Caco-2 (cell line): ENCODE measurements around the gene PLPP7. TPM values are rescaled to one million over a fixed set of nuclear protein-coding genes. Genes with fewer than 3 reads are reported as not detected.

Experiments used
- BruUV-seq: library from RNA; stranded (reverse); fragments of 400-500 nt; replicated peaks from 2 replicates; lab custom pipeline; 2021; lab: Mats Ljungman, UMichigan
- CTCF ChIA-PET: fragments of 300-600 bp; sonication (Branson Sonifier 250); formaldehyde crosslinking; loops from one replicate; lab custom pipeline; 2022; ENCODE audit warnings: antibody characterized with exemption; lab: Charles Lee
- POLR2A ChIA-PET: fragments of 300-600 bp; sonication (Branson Sonifier 250); formaldehyde crosslinking; loops from one replicate; lab custom pipeline; 2022; ENCODE audit warnings: antibody characterized with exemption; lab: Charles Lee
- DNase-seq, 2 experiments: peaks; one replicate each; pipeline versions ENCODE4 v3.0.0 to v3.0.0-alpha.2; 2020 to 2022
- H3K27me3 ChIP-seq: replicated peaks from 2 replicates; pipeline ENCODE4 v1.6.0; 2011; ENCODE audit warnings: low read length; ENCODE audit not compliant: control insufficient read depth, insufficient read depth
- H3K36me3 ChIP-seq: 2 replicates; pipeline ENCODE4 v1.5.1; 2011; ENCODE audit warnings: low read length; ENCODE audit not compliant: control insufficient read depth, insufficient read depth
- H3K4me1 ChIP-seq: fragments of 250-450 bp; sonication (Bioruptor Pico); 2 replicates; pipeline ENCODE4 v1.5.1; 2020; ENCODE audit warnings: mild to moderate bottlenecking
- H3K4me3 ChIP-seq: 2 replicates; pipeline ENCODE4 v1.5.1; 2011; ENCODE audit warnings: low read depth, mild to moderate bottlenecking, control low read depth, low read length
- H3K9me3 ChIP-seq: fragments of 250-450 bp; sonication (Bioruptor Pico); 2 replicates; pipeline ENCODE4 v1.5.1; 2020; ENCODE audit warnings: mild to moderate bottlenecking, moderate library complexity
- H3K27ac Mint-ChIP-seq: one replicate; pipeline ENCODE4 v1.8.0; 2022; ENCODE audit warnings: mixed read lengths; ENCODE audit not compliant: unreplicated experiment
- H3K27me3 Mint-ChIP-seq: one replicate; pipeline ENCODE4 v1.8.0; 2022; ENCODE audit warnings: mixed read lengths; ENCODE audit not compliant: insufficient read depth, unreplicated experiment
- H3K36me3 Mint-ChIP-seq: one replicate; pipeline ENCODE4 v1.8.0; 2022; ENCODE audit warnings: mild to moderate bottlenecking, mixed read lengths; ENCODE audit not compliant: insufficient read depth, unreplicated experiment
- H3K4me1 Mint-ChIP-seq: one replicate; pipeline ENCODE4 v1.8.0; 2022; ENCODE audit warnings: low read depth, mixed read lengths; ENCODE audit not compliant: unreplicated experiment
- H3K4me3 Mint-ChIP-seq: one replicate; pipeline ENCODE4 v1.8.0; 2022; ENCODE audit warnings: mild to moderate bottlenecking, moderate library complexity, mixed read lengths; ENCODE audit not compliant: unreplicated experiment
- H3K9me3 Mint-ChIP-seq: one replicate; pipeline ENCODE4 v1.8.0; 2022; ENCODE audit warnings: mixed read lengths; ENCODE audit not compliant: unreplicated experiment
- intact Hi-C: fragments of 100-400 bp; cut with micrococcal nuclease; formaldehyde crosslinking; loops from one replicate; pipeline ENCODE4 v1.10.0; 2022; ENCODE audit not compliant: unreplicated experiment
- total RNA-seq: library from RNA; stranded (reverse); gene quantifications from 2 replicates; pipeline ENCODE4 v1.2.3, GENCODE V29; 2022
- TF ChIP-seq, protein P1 (sequence below), 2 experiments: fragments of 200-600 bp in 1 of 2; IDR thresholded peaks; 1 replicate in 1 of 2; 2 replicates in 1 of 2; pipeline versions ENCODE4 v1.5.1 to v1.8.0; 2011 to 2022; ENCODE audit warnings: antibody characterized with exemption in 1 of 2, control low read depth in 1 of 2, inconsistent platforms in 1 of 2, low read depth in 1 of 2, low read length in 1 of 2, mild to moderate bottlenecking in 1 of 2, moderate library complexity in 1 of 2; ENCODE audit not compliant: insufficient read depth in 1 of 2, severe bottlenecking in 1 of 2, unreplicated experiment in 1 of 2

Gene PLPP7
- total RNA-seq, 1 experiment from 2014 or later, result 0.11 TPM

DNA sequence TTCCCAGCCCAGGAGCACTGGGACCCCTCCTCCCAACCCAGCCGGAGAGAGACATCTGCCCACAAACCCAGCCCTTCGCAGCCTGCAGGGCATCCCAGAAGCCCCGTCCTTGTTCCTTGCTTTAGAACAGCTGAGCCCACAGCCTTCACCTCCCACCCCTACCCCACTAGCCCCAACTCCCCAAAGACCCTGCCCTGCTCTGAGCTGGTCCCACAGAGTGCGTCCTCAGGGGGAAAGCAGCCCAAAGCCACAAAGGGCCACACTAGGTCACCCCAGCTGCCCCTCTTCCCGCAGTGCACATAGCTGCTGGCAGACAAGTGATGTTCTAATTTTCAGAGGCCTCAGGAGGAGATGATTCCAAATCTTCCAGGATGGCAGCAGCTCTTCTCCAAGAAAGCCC, 8.8 kb downstream of the PLPP7 start:
- no peaks in the 10 kb centered on the region for H3K9me3 ChIP-seq
- CTCF ChIA-PET, result no interaction called here
- Mint-ChIP-seq H3K9me3 (no peaks in the 10 kb centered on the region), H3K27ac (no peak overlapping the region), H3K36me3 (no peaks in the 10 kb centered on the region), H3K27me3 (no peaks in the 10 kb centered on the region), H3K4me1 (no peaks in the 10 kb centered on the region), H3K4me3 (no peak overlapping the region)
- intact Hi-C loops, result no loop called here
- no peaks in the 10 kb centered on the region for H3K27me3 ChIP-seq
- TF ChIP-seq, protein P1, sequence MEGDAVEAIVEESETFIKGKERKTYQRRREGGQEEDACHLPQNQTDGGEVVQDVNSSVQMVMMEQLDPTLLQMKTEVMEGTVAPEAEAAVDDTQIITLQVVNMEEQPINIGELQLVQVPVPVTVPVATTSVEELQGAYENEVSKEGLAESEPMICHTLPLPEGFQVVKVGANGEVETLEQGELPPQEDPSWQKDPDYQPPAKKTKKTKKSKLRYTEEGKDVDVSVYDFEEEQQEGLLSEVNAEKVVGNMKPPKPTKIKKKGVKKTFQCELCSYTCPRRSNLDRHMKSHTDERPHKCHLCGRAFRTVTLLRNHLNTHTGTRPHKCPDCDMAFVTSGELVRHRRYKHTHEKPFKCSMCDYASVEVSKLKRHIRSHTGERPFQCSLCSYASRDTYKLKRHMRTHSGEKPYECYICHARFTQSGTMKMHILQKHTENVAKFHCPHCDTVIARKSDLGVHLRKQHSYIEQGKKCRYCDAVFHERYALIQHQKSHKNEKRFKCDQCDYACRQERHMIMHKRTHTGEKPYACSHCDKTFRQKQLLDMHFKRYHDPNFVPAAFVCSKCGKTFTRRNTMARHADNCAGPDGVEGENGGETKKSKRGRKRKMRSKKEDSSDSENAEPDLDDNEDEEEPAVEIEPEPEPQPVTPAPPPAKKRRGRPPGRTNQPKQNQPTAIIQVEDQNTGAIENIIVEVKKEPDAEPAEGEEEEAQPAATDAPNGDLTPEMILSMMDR (IDR thresholded peaks at IDR 0.05; ENCODE audit: insufficient read depth in 1 of 2, low read depth in 1 of 2, low read length in 1 of 2, severe bottlenecking in 1 of 2, unreplicated experiment in 1 of 2), result no peak
- POLR2A ChIA-PET, result no interaction called here
- no TSS peak for BruUV-seq
- DNase-seq, result no peak
- no peaks in the 10 kb centered on the region for H3K4me1 ChIP-seq
- no peaks in the 10 kb centered on the region for H3K36me3 ChIP-seq
- H3K4me3 ChIP-seq, result no peak overlapping the region

DNA sequence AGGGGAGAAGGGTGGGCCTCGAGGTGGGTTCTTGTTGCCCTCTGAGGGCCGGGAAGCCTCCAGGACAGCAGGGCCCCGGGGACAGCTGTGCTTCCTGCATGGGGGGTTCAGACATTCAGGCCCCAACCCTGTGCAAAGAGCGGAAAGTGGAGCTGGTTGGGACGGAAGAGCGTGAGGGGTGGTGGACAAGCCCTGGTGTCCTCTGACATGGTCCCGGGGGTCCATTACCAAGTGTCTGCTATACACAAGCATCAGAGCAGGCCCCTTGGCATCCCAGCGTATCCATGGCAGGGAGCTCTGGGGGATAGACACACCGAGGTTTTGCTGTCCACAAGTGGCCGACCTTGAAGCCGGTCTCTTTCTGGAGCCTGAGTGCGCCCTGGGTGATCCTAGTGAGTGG, 9.3 kb downstream of the PLPP7 start:
- Histone ChIP-seq H3K9me3 (no peaks in the 10 kb centered on the region), H3K36me3 (no peaks in the 10 kb centered on the region), H3K27me3 (no peaks in the 10 kb centered on the region), H3K4me3 (no peak overlapping the region), H3K4me1 (no peaks in the 10 kb centered on the region)
- no peak for DNase-seq
- BruUV-seq, result no TSS peak
- H3K4me3 Mint-ChIP-seq, result no peak overlapping the region
- POLR2A ChIA-PET, result no interaction called here
- no peaks in the 10 kb centered on the region for H3K27me3 Mint-ChIP-seq
- no peaks in the 10 kb centered on the region for H3K4me1 Mint-ChIP-seq
- no peak overlapping the region for H3K27ac Mint-ChIP-seq
- intact Hi-C loops, result no loop called here
- TF ChIP-seq, protein P1 (IDR thresholded peaks at IDR 0.05; ENCODE audit: insufficient read depth in 1 of 2, low read depth in 1 of 2, low read length in 1 of 2, severe bottlenecking in 1 of 2, unreplicated experiment in 1 of 2), result no peak
- no peaks in the 10 kb centered on the region for H3K9me3 Mint-ChIP-seq
- no peaks in the 10 kb centered on the region for H3K36me3 Mint-ChIP-seq
- CTCF ChIA-PET, result no interaction called here

DNA sequence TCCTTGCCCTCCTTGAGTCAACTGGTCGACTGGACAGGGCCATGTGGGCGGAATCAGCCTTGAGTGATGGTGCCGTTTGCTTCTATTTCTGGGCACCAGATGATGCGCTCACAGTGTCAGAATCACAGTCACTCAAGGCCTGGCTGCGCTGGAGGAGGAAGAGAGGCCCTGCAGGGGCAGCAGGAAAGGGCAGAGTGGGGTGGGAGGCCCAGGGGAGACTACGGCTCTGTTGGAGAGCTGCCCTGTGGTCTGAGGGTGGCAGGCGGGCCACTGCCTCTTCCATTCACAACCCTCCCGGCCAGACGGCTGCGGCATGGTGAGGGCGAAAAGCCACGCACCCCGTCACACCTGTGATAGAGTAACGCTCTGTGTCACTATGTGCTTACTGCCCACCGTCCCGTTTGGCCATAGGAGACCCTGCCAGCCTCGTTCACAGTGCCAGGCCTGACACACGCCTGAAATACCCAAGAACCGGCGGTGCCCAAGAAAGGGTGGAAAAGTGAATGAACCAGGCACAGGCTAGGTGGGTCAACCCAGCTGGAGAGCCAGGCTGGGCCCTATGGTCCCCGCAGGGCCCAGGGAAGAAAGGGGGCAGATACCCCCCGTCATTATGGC, 9.9 kb downstream of the PLPP7 start:
- H3K4me1 Mint-ChIP-seq, result peaks cover 2% of the 10 kb centered on the region
- DNase-seq, result no peak
- Histone ChIP-seq H3K4me1 (no peaks in the 10 kb centered on the region), H3K4me3 (no peak overlapping the region), H3K9me3 (no peaks in the 10 kb centered on the region), H3K36me3 (no peaks in the 10 kb centered on the region), H3K27me3 (no peaks in the 10 kb centered on the region)
- POLR2A ChIA-PET, result no interaction called here
- CTCF ChIA-PET, result no interaction called here
- intact Hi-C loops, result no loop called here
- TF ChIP-seq, protein P1 (IDR thresholded peaks at IDR 0.05; ENCODE audit: insufficient read depth in 1 of 2, low read depth in 1 of 2, low read length in 1 of 2, severe bottlenecking in 1 of 2, unreplicated experiment in 1 of 2), result no peak
- BruUV-seq, result no TSS peak
- H3K4me3 Mint-ChIP-seq, result no peak overlapping the region
- no peaks in the 10 kb centered on the region for H3K36me3 Mint-ChIP-seq
- no peaks in the 10 kb centered on the region for H3K27me3 Mint-ChIP-seq
- H3K9me3 Mint-ChIP-seq, result no peaks in the 10 kb centered on the region
- H3K27ac Mint-ChIP-seq, result no peak overlapping the region
